ENCODE results near the gene EIF2B1.

The EIF2B1 gene

DNA sequence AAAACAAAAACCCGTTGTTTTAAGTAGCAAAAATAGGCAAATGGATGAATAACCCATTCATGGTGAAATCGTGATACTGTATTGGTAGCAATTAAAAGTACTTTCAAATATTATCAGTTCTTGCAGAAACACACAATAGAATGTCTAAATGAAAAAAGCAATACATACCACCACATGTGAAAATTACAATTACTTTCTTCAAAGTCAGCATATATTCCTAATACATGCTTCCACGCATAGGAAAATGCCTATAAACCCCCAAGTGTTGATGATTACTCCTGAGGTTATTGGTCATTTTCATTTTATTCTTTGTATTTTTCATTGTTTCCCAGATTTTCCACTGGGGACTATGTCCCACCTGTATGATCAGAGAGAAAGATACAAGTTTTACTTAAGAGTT is 16.3 kb downstream of the EIF2B1 start:
- DNase-seq (ENCODE audit: low read depth in 1 of 2, low spot score in 1 of 2), result no peak
- Histone ChIP-seq H3K27ac (replicated peaks) (no peak overlapping the region), H3K27me3 (ENCODE audit: insufficient read depth, poor library complexity, severe bottlenecking) (no peaks in the 10 kb centered on the region), H3K4me3 (replicated peaks; ENCODE audit: insufficient read depth, low read length) (no peak overlapping the region)
- no peak for TF ChIP-seq SPI1 (IDR thresholded peaks at IDR 0.05; ENCODE audit: borderline replicate concordance, low read depth)
- TF ChIP-seq POLR2AphosphoS5 (IDR thresholded peaks at IDR 0.05; ENCODE audit: low read depth), result no peak
- TF ChIP-seq GABPA (IDR thresholded peaks at IDR 0.05; ENCODE audit: low read depth), result no peak
- TF ChIP-seq, protein P1, sequence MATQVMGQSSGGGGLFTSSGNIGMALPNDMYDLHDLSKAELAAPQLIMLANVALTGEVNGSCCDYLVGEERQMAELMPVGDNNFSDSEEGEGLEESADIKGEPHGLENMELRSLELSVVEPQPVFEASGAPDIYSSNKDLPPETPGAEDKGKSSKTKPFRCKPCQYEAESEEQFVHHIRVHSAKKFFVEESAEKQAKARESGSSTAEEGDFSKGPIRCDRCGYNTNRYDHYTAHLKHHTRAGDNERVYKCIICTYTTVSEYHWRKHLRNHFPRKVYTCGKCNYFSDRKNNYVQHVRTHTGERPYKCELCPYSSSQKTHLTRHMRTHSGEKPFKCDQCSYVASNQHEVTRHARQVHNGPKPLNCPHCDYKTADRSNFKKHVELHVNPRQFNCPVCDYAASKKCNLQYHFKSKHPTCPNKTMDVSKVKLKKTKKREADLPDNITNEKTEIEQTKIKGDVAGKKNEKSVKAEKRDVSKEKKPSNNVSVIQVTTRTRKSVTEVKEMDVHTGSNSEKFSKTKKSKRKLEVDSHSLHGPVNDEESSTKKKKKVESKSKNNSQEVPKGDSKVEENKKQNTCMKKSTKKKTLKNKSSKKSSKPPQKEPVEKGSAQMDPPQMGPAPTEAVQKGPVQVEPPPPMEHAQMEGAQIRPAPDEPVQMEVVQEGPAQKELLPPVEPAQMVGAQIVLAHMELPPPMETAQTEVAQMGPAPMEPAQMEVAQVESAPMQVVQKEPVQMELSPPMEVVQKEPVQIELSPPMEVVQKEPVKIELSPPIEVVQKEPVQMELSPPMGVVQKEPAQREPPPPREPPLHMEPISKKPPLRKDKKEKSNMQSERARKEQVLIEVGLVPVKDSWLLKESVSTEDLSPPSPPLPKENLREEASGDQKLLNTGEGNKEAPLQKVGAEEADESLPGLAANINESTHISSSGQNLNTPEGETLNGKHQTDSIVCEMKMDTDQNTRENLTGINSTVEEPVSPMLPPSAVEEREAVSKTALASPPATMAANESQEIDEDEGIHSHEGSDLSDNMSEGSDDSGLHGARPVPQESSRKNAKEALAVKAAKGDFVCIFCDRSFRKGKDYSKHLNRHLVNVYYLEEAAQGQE (IDR thresholded peaks at IDR 0.05; ENCODE audit: insufficient replicate concordance, low read depth), result no peak
- TF ChIP-seq, protein P2, sequence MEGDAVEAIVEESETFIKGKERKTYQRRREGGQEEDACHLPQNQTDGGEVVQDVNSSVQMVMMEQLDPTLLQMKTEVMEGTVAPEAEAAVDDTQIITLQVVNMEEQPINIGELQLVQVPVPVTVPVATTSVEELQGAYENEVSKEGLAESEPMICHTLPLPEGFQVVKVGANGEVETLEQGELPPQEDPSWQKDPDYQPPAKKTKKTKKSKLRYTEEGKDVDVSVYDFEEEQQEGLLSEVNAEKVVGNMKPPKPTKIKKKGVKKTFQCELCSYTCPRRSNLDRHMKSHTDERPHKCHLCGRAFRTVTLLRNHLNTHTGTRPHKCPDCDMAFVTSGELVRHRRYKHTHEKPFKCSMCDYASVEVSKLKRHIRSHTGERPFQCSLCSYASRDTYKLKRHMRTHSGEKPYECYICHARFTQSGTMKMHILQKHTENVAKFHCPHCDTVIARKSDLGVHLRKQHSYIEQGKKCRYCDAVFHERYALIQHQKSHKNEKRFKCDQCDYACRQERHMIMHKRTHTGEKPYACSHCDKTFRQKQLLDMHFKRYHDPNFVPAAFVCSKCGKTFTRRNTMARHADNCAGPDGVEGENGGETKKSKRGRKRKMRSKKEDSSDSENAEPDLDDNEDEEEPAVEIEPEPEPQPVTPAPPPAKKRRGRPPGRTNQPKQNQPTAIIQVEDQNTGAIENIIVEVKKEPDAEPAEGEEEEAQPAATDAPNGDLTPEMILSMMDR (IDR thresholded peaks at IDR 0.05; ENCODE audit: insufficient read depth, low read length), result no peak

DNA sequence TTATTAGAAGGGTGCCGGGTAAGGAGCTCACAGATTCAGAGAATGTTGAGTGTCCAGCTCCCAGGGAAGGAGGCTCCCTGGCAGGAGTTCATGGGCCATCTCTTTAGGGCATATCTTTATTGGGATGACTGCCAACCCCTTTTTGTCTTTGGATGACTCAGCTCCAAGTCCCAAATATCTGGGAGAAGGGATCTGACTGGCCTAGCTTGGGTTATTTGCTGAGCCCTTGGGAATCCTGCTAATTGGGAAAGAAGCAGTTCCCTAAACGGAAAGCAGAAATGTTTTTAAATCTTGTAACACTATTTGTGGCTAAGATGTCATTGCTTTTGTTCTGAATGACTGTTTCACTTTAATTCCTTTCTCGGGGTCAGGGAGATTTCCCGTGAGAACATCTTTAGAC is 19.0 kb downstream of the EIF2B1 start:
- TF ChIP-seq POLR2AphosphoS5 (IDR thresholded peaks at IDR 0.05; ENCODE audit: low read depth) (no peak), SPI1 (IDR thresholded peaks at IDR 0.05; ENCODE audit: borderline replicate concordance, low read depth) (no peak), GABPA (IDR thresholded peaks at IDR 0.05; ENCODE audit: low read depth) (no peak)
- TF ChIP-seq, protein P2 (IDR thresholded peaks at IDR 0.05; ENCODE audit: insufficient read depth, low read length), result no peak
- TF ChIP-seq, protein P1 (IDR thresholded peaks at IDR 0.05; ENCODE audit: insufficient replicate concordance, low read depth), result no peak
- Histone ChIP-seq H3K4me3 (replicated peaks; ENCODE audit: insufficient read depth, low read length) (no peak overlapping the region), H3K27me3 (ENCODE audit: insufficient read depth, poor library complexity, severe bottlenecking) (no peaks in the 10 kb centered on the region), H3K27ac (replicated peaks) (no peak overlapping the region)
- DNase-seq (ENCODE audit: low read depth in 1 of 2, low spot score in 1 of 2), result no peak

DNA sequence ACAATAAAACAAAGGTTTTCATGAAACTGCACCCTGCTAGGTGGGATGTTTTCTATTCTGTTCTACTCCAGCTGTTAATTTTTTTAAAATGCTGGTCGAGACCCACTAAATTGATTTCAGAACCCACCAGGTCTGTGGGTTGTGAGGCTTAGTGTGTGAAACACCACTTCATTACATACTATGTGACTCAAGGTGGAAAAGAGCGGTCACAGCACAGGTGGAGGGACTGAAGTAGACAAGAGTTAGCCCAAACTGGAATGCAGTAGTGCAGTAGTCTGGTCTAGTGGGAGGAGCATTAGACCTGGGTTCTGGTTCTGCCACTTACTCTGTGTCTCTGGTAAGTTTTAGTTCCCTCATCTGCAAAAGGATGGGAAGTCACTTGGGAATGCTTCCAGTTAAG is 19.4 kb downstream of the EIF2B1 start:
- Histone ChIP-seq H3K4me3 (replicated peaks; ENCODE audit: insufficient read depth, low read length) (no peak overlapping the region), H3K27ac (replicated peaks) (no peak overlapping the region), H3K27me3 (ENCODE audit: insufficient read depth, poor library complexity, severe bottlenecking) (no peaks in the 10 kb centered on the region)
- no peak for TF ChIP-seq SPI1 (IDR thresholded peaks at IDR 0.05; ENCODE audit: borderline replicate concordance, low read depth)
- TF ChIP-seq GABPA (IDR thresholded peaks at IDR 0.05; ENCODE audit: low read depth), result no peak
- TF ChIP-seq, protein P1 (IDR thresholded peaks at IDR 0.05; ENCODE audit: insufficient replicate concordance, low read depth), result no peak
- TF ChIP-seq, protein P2 (IDR thresholded peaks at IDR 0.05; ENCODE audit: insufficient read depth, low read length), result no peak
- TF ChIP-seq POLR2AphosphoS5 (IDR thresholded peaks at IDR 0.05; ENCODE audit: low read depth), result no peak
- DNase-seq (ENCODE audit: low read depth in 1 of 2, low spot score in 1 of 2), result no peak

Measured in HL-60 (cell line).